GM06990 (cell line): Measurements from ENCODE around the gene JAK1.
A peak's percentile ranks its signal among the peaks of the same experiment; 100 is the strongest.
"Not testable (repeated sequence)": the region's sequence is repeated elsewhere in the genome, so short reads cannot be mapped to it uniquely, and the experiment has no call there.

Experiments
- DNase-seq: peaks from one replicate; pipeline ENCODE4 v3.0.0-alpha.2; 2011; ENCODE audit not compliant: insufficient read length; ENCODE audit errors: extremely low read depth
- H3K27me3 ChIP-seq: replicated peaks from 2 replicates; pipeline ENCODE4 v1.6.0; 2011; ENCODE audit warnings: low read length; ENCODE audit not compliant: control insufficient read depth, insufficient read depth
- H3K36me3 ChIP-seq: 2 replicates; pipeline ENCODE4 v1.5.1; 2011; ENCODE audit warnings: low read length; ENCODE audit not compliant: control insufficient read depth, insufficient read depth
- H3K4me3 ChIP-seq: replicated peaks from 2 replicates; pipeline ENCODE4 v1.5.1; 2011; ENCODE audit warnings: low read depth, mild to moderate bottlenecking, control low read depth, low read length
- CTCF ChIP-seq: IDR thresholded peaks from 2 replicates; pipeline ENCODE4 v1.5.1; 2011; ENCODE audit warnings: low read length, control low read depth, mild to moderate bottlenecking, inconsistent platforms; ENCODE audit not compliant: insufficient read depth, poor library complexity, severe bottlenecking

The JAK1 gene

GRCh38 chr1:65006806-65007205 is 40.5 kb upstream of the JAK1 start:
- Histone ChIP-seq H3K36me3 (no peaks in the 10 kb centered on the region), H3K27me3 (peaks cover 2% of the 10 kb centered on the region; the same call in 1 of the 2 replicates), H3K4me3 (no peak overlapping the region)
- no peak for TF ChIP-seq CTCF
- DNase-seq: no peak

GRCh38 chr1:65003316-65003664 is 36.9 kb upstream of the JAK1 start:
- Histone ChIP-seq H3K27me3 (peaks cover 5% of the 10 kb centered on the region), H3K36me3 (no peaks in the 10 kb centered on the region), H3K4me3 (peak overlapping the region; percentile 45)
- no peak for TF ChIP-seq CTCF
- no peak for DNase-seq

GRCh38 chr1:65002508-65003315 is 36.4 kb upstream of the JAK1 start:
- Histone ChIP-seq H3K27me3 (peaks cover 5% of the 10 kb centered on the region), H3K36me3 (no peaks in the 10 kb centered on the region), H3K4me3 (peak overlapping the region; percentile 45)
- TF ChIP-seq CTCF: no peak
- peak; percentile 61 for DNase-seq

- Histone ChIP-seq H3K27me3 (peaks cover 5% of the 10 kb centered on the region), H3K36me3 (no peaks in the 10 kb centered on the region), H3K4me3 (peak overlapping the region; percentile 45)
- peak; percentile 10 for DNase-seq
- no peak for TF ChIP-seq CTCF
These were observed 35.8 kb upstream of the JAK1 start for GRCh38 chr1:65002156-65002507.

GRCh38 chr1:65001231-65001792 is 35.0 kb upstream of the JAK1 start:
- H3K36me3 ChIP-seq: no peaks in the 10 kb centered on the region
- H3K4me3 ChIP-seq: no peak overlapping the region
- peaks cover 4% of the 10 kb centered on the region for H3K27me3 ChIP-seq
- TF ChIP-seq CTCF: no peak
- DNase-seq: peak; percentile 49

- DNase-seq: not testable (repeated sequence)
These were observed 32.1 kb upstream of the JAK1 start for GRCh38 chr1:64998425-64998948.

More at GRCh38 chr1:64998425-64998948, 32.1 kb upstream of the JAK1 start:
- H3K36me3 ChIP-seq, H3K4me3 ChIP-seq, H3K27me3 ChIP-seq: not testable (repeated sequence)
